HUES48 (cell line): Measurements from ENCODE around the gene DCLK1.

Source experiments
- H3K27ac ChIP-seq: one replicate; pipeline ENCODE4 v1.7.0; 2013; ENCODE audit warnings: low read depth, low read length, inconsistent platforms
- H3K27me3 ChIP-seq: 2 replicates; pipeline ENCODE4 v1.6.1; 2013; ENCODE audit warnings: mild to moderate bottlenecking, low read length; ENCODE audit not compliant: control insufficient read depth, insufficient read depth
- H3K36me3 ChIP-seq: 2 replicates; pipeline ENCODE4 v1.6.1; 2013; ENCODE audit warnings: low read length; ENCODE audit not compliant: control insufficient read depth, insufficient read depth
- H3K4me1 ChIP-seq: 2 replicates; pipeline ENCODE4 v1.6.1; 2013; ENCODE audit warnings: mild to moderate bottlenecking, low read length; ENCODE audit not compliant: control insufficient read depth, insufficient read depth
- H3K4me3 ChIP-seq: 2 replicates; pipeline ENCODE4 v1.5.1; 2013; ENCODE audit warnings: mild to moderate bottlenecking, low read depth, low read length
- H3K9ac ChIP-seq: 2 replicates; pipeline ENCODE4 v1.6.1; 2013; ENCODE audit warnings: mild to moderate bottlenecking, low read depth, low read length, moderate library complexity
- H3K9me3 ChIP-seq: 2 replicates; pipeline ENCODE4 v1.6.1; 2013; ENCODE audit warnings: low read length; ENCODE audit not compliant: control insufficient read depth, insufficient read depth

DCLK1 gene

GRCh38 chr13:35860661-35861060, 270.5 kb downstream of the DCLK1 start:
- peaks cover 52% of the 10 kb centered on the region for H3K4me1 ChIP-seq
- no peak overlapping the region for H3K4me3 ChIP-seq
- H3K27me3 ChIP-seq, result no peaks in the 10 kb centered on the region
- H3K27ac ChIP-seq, result no peak overlapping the region
- H3K36me3 ChIP-seq, result no peaks in the 10 kb centered on the region
- H3K9me3 ChIP-seq, result no peaks in the 10 kb centered on the region
- H3K9ac ChIP-seq, result no peak overlapping the region

- Histone ChIP-seq H3K36me3 (no peaks in the 10 kb centered on the region), H3K9me3 (no peaks in the 10 kb centered on the region), H3K4me1 (peaks cover 57% of the 10 kb centered on the region), H3K4me3 (no peak overlapping the region), H3K27ac (no peak overlapping the region), H3K27me3 (no peaks in the 10 kb centered on the region), H3K9ac (no peak overlapping the region)
These were observed 271.2 kb downstream of the DCLK1 start for GRCh38 chr13:35859981-35860380.

- no peaks in the 10 kb centered on the region for H3K9me3 ChIP-seq
- peak overlapping the region; percentile 96 for H3K27ac ChIP-seq
- peaks cover 71% of the 10 kb centered on the region for H3K4me1 ChIP-seq
- H3K4me3 ChIP-seq, result no peak overlapping the region
- peaks cover 3% of the 10 kb centered on the region; the same call in 1 of the 2 replicates for H3K36me3 ChIP-seq
- no peaks in the 10 kb centered on the region for H3K27me3 ChIP-seq
- H3K9ac ChIP-seq, result no peak overlapping the region
These were observed 272.5 kb downstream of the DCLK1 start for GRCh38 chr13:35858665-35859064.

GRCh38 chr13:35857769-35858168, 273.4 kb downstream of the DCLK1 start:
- Histone ChIP-seq H3K4me1 (peaks cover 72% of the 10 kb centered on the region), H3K27ac (peak overlapping the region; percentile 96), H3K27me3 (no peaks in the 10 kb centered on the region), H3K9me3 (no peaks in the 10 kb centered on the region), H3K9ac (peak overlapping the region; percentile 64), H3K36me3 (peaks cover 12% of the 10 kb centered on the region), H3K4me3 (peak overlapping the region; percentile 37)

GRCh38 chr13:35856721-35857364, 274.3 kb downstream of the DCLK1 start:
- Histone ChIP-seq H3K9ac (peak overlapping the region; percentile 64; the same call in 1 of the 2 replicates), H3K36me3 (peaks cover 20% of the 10 kb centered on the region), H3K27ac (peak overlapping the region; percentile 96), H3K4me3 (0 out of 2 replicates have a peak overlapping the region, but pooled peaks have one; percentile 37), H3K27me3 (no peaks in the 10 kb centered on the region), H3K9me3 (no peaks in the 10 kb centered on the region), H3K4me1 (peaks cover 72% of the 10 kb centered on the region)

GRCh38 chr13:35856084-35856483, 275.1 kb downstream of the DCLK1 start:
- Histone ChIP-seq H3K4me1 (peaks cover 76% of the 10 kb centered on the region), H3K36me3 (peaks cover 22% of the 10 kb centered on the region), H3K4me3 (peak overlapping the region; percentile 56), H3K9me3 (no peaks in the 10 kb centered on the region), H3K27me3 (no peaks in the 10 kb centered on the region), H3K9ac (peak overlapping the region; percentile 64), H3K27ac (peak overlapping the region; percentile 96)

- H3K36me3 ChIP-seq, result peaks cover 25% of the 10 kb centered on the region
- H3K27ac ChIP-seq, result peak overlapping the region; percentile 96
- H3K4me1 ChIP-seq, result peaks cover 76% of the 10 kb centered on the region
- H3K4me3 ChIP-seq, result peak overlapping the region; percentile 56
- no peaks in the 10 kb centered on the region for H3K27me3 ChIP-seq
- no peaks in the 10 kb centered on the region for H3K9me3 ChIP-seq
- peak overlapping the region; percentile 64 for H3K9ac ChIP-seq
These were observed 275.6 kb downstream of the DCLK1 start for GRCh38 chr13:35855531-35856019.

GRCh38 chr13:35854286-35854685, 276.9 kb downstream of the DCLK1 start:
- Histone ChIP-seq H3K27me3 (no peaks in the 10 kb centered on the region), H3K9ac (no peak overlapping the region), H3K27ac (no peak overlapping the region), H3K4me3 (peak overlapping the region; percentile 56; the same call in 1 of the 2 replicates), H3K36me3 (peaks cover 25% of the 10 kb centered on the region), H3K9me3 (no peaks in the 10 kb centered on the region), H3K4me1 (peaks cover 67% of the 10 kb centered on the region)

GRCh38 chr13:35851881-35852280, 279.3 kb downstream of the DCLK1 start:
- H3K9me3 ChIP-seq, result no peaks in the 10 kb centered on the region
- H3K27me3 ChIP-seq, result no peaks in the 10 kb centered on the region
- H3K36me3 ChIP-seq, result peaks cover 25% of the 10 kb centered on the region
- H3K27ac ChIP-seq, result no peak overlapping the region
- no peak overlapping the region for H3K9ac ChIP-seq
- peaks cover 49% of the 10 kb centered on the region for H3K4me1 ChIP-seq
- no peak overlapping the region for H3K4me3 ChIP-seq

GRCh38 chr13:35851356-35851755, 279.8 kb downstream of the DCLK1 start:
- Histone ChIP-seq H3K9me3 (no peaks in the 10 kb centered on the region), H3K27ac (no peak overlapping the region), H3K9ac (no peak overlapping the region), H3K27me3 (no peaks in the 10 kb centered on the region), H3K4me1 (peaks cover 44% of the 10 kb centered on the region), H3K4me3 (no peak overlapping the region), H3K36me3 (peaks cover 25% of the 10 kb centered on the region)

- peaks cover 25% of the 10 kb centered on the region for H3K36me3 ChIP-seq
- H3K9ac ChIP-seq, result no peak overlapping the region
- H3K27ac ChIP-seq, result no peak overlapping the region
- H3K4me3 ChIP-seq, result no peak overlapping the region
- peaks cover 38% of the 10 kb centered on the region for H3K4me1 ChIP-seq
- H3K27me3 ChIP-seq, result no peaks in the 10 kb centered on the region
- no peaks in the 10 kb centered on the region for H3K9me3 ChIP-seq
These were observed 280.6 kb downstream of the DCLK1 start for GRCh38 chr13:35850569-35850968.
